HEK293 (cell line): ENCODE results near the gene TMCO1.

Experiments used
- CTCF ChIA-PET: fragments of 350-600 bp; formaldehyde crosslinking; extraction: SDS; loops from one replicate; lab custom pipeline; 2021; ENCODE audit warnings: antibody characterized with exemption; lab: Yijun Ruan, JAX
- POLR2A ChIA-PET: fragments of 300-600 bp; formaldehyde crosslinking; extraction: SDS; loops from one replicate; lab custom pipeline; 2020; ENCODE audit warnings: antibody characterized with exemption, inconsistent platforms; lab: Yijun Ruan, JAX
- H3K27ac ChIP-seq: fragments of 200-500 bp; sonication (Bioruptor generic); 2 replicates; pipeline ENCODE4 v1.5.1; 2014; ENCODE audit warnings: low read depth, low read length, control low read depth, inconsistent platforms; ENCODE audit errors: extremely low read depth
- H3K36me3 ChIP-seq, 2 experiments: fragments of 200-500 bp in 1 of 2; sonication (Bioruptor generic) in 1 of 2; 1 replicate in 1 of 2; 2 replicates in 1 of 2; pipeline ENCODE4 v1.5.1; 2014 to 2017; ENCODE audit warnings: inconsistent platforms in 2 of 2, low read length in 2 of 2; ENCODE audit not compliant: control insufficient read depth in 2 of 2, insufficient read depth in 1 of 2
- H3K4me1 ChIP-seq: fragments of 200-500 bp; sonication (Bioruptor generic); 2 replicates; pipeline ENCODE4 v1.5.1; 2014; ENCODE audit warnings: mild to moderate bottlenecking, low read length, inconsistent platforms; ENCODE audit not compliant: control insufficient read depth, insufficient read depth
- H3K4me3 ChIP-seq: 2 replicates; pipeline ENCODE4 v1.5.1; 2011; ENCODE audit warnings: low read depth, mild to moderate bottlenecking, control low read depth, low read length, moderate library complexity
- H3K9me3 ChIP-seq: fragments of 200-500 bp; sonication (Bioruptor generic); 2 replicates; pipeline ENCODE4 v1.5.1; 2014; ENCODE audit warnings: low read depth, low read length, inconsistent platforms; ENCODE audit not compliant: control insufficient read depth, insufficient read depth
- GFI1B ChIP-seq: fragments of 450-650 bp; formaldehyde crosslinking; IDR thresholded peaks from 2 replicates; pipeline ENCODE4 v1.5.1; 2016; ENCODE audit warnings: missing biosample characterization, missing genetic modification characterization
- MYNN ChIP-seq: fragments of 450-650 bp; formaldehyde crosslinking; IDR thresholded peaks from 2 replicates; pipeline ENCODE4 v1.5.1; 2016; ENCODE audit warnings: missing biosample characterization, missing genetic modification characterization, borderline replicate concordance
- ZBTB21 ChIP-seq: fragments of 450-650 bp; formaldehyde crosslinking; IDR thresholded peaks from 2 replicates; pipeline ENCODE4 v1.5.1; 2017; ENCODE audit warnings: missing biosample characterization, missing genetic modification characterization
- ZFP3 ChIP-seq: fragments of 450-650 bp; formaldehyde crosslinking; IDR thresholded peaks from 2 replicates; pipeline ENCODE4 v1.5.1; 2016; ENCODE audit warnings: low read depth, missing biosample characterization, missing genetic modification characterization
- ZFP69B ChIP-seq: fragments of 450-650 bp; formaldehyde crosslinking; IDR thresholded peaks from 2 replicates; pipeline ENCODE4 v1.5.1; 2016; ENCODE audit warnings: missing biosample characterization, missing genetic modification characterization
- ZIC2 ChIP-seq: fragments of 450-650 bp; formaldehyde crosslinking; IDR thresholded peaks from 2 replicates; pipeline ENCODE4 v1.5.1; 2016; ENCODE audit warnings: missing biosample characterization, missing genetic modification characterization
- ZNF10 ChIP-seq: fragments of 450-650 bp; formaldehyde crosslinking; IDR thresholded peaks from 2 replicates; pipeline ENCODE4 v1.5.1; 2017; ENCODE audit warnings: missing biosample characterization, missing genetic modification characterization
- ZNF16 ChIP-seq: fragments of 450-650 bp; formaldehyde crosslinking; IDR thresholded peaks from 2 replicates; pipeline ENCODE4 v1.5.1; 2016; ENCODE audit warnings: low read depth, missing biosample characterization, missing genetic modification characterization
- ZNF2 ChIP-seq: fragments of 450-650 bp; formaldehyde crosslinking; IDR thresholded peaks from 2 replicates; pipeline ENCODE4 v1.5.1; 2016; ENCODE audit warnings: missing biosample characterization, missing genetic modification characterization
- ZNF221 ChIP-seq: fragments of 450-650 bp; formaldehyde crosslinking; IDR thresholded peaks from 2 replicates; pipeline ENCODE4 v1.5.1; 2017; ENCODE audit warnings: missing biosample characterization, missing genetic modification characterization, borderline replicate concordance
- ZNF23 ChIP-seq: fragments of 450-650 bp; formaldehyde crosslinking; IDR thresholded peaks from 2 replicates; pipeline ENCODE4 v1.5.1; 2016; ENCODE audit warnings: missing biosample characterization, missing genetic modification characterization, borderline replicate concordance
- ZNF24 ChIP-seq: fragments of 450-650 bp; formaldehyde crosslinking; IDR thresholded peaks from 2 replicates; pipeline ENCODE4 v1.5.1; 2016; ENCODE audit warnings: missing biosample characterization, missing genetic modification characterization
- ZNF394 ChIP-seq: fragments of 450-650 bp; formaldehyde crosslinking; IDR thresholded peaks from 2 replicates; pipeline ENCODE4 v1.5.1; 2016; ENCODE audit warnings: missing biosample characterization, missing genetic modification characterization, mild to moderate bottlenecking, moderate library complexity, borderline replicate concordance
- ZNF404 ChIP-seq: fragments of 450-650 bp; formaldehyde crosslinking; IDR thresholded peaks from 2 replicates; pipeline ENCODE4 v1.5.1; 2017; ENCODE audit warnings: missing biosample characterization, missing genetic modification characterization
- ZNF416 ChIP-seq: fragments of 450-650 bp; formaldehyde crosslinking; IDR thresholded peaks from 2 replicates; pipeline ENCODE4 v1.5.1; 2016; ENCODE audit warnings: missing biosample characterization, missing genetic modification characterization
- ZNF510 ChIP-seq: fragments of 450-650 bp; formaldehyde crosslinking; IDR thresholded peaks from 2 replicates; pipeline ENCODE4 v1.5.1; 2018; ENCODE audit warnings: mild to moderate bottlenecking, missing genetic modification characterization, missing biosample characterization; ENCODE audit not compliant: insufficient replicate concordance
- ZNF544 ChIP-seq: fragments of 450-650 bp; formaldehyde crosslinking; IDR thresholded peaks from 2 replicates; pipeline ENCODE4 v1.5.0; 2017; ENCODE audit warnings: missing biosample characterization, missing genetic modification characterization
- ZNF558 ChIP-seq: fragments of 450-650 bp; formaldehyde crosslinking; IDR thresholded peaks from 2 replicates; pipeline ENCODE4 v1.5.1; 2016; ENCODE audit warnings: missing biosample characterization, missing genetic modification characterization
- ZNF600 ChIP-seq: fragments of 450-650 bp; formaldehyde crosslinking; IDR thresholded peaks from 2 replicates; pipeline ENCODE4 v1.5.1; 2016; ENCODE audit warnings: missing biosample characterization, missing genetic modification characterization
- ZNF677 ChIP-seq: fragments of 450-650 bp; IDR thresholded peaks from 2 replicates; pipeline ENCODE4 v1.5.0; 2018; ENCODE audit warnings: missing biosample characterization, mild to moderate bottlenecking, missing genetic modification characterization, moderate library complexity
- ZNF701 ChIP-seq: fragments of 450-650 bp; formaldehyde crosslinking; IDR thresholded peaks from 2 replicates; pipeline ENCODE4 v1.5.1; 2016; ENCODE audit warnings: missing biosample characterization, missing genetic modification characterization
- ZNF776 ChIP-seq: fragments of 450-650 bp; formaldehyde crosslinking; IDR thresholded peaks from 2 replicates; pipeline ENCODE4 v1.5.0; 2017; ENCODE audit warnings: missing biosample characterization, missing genetic modification characterization, borderline replicate concordance
- ZXDB ChIP-seq: fragments of 450-650 bp; formaldehyde crosslinking; IDR thresholded peaks from 2 replicates; pipeline ENCODE4 v1.5.1; 2016; ENCODE audit warnings: missing biosample characterization, missing genetic modification characterization
- TF ChIP-seq, protein P1 (sequence below): fragments of 450-650 bp; formaldehyde crosslinking; IDR thresholded peaks from 2 replicates; pipeline ENCODE4 v1.5.1; 2016; ENCODE audit warnings: missing biosample characterization, missing genetic modification characterization
- TF ChIP-seq, protein P2 (sequence below): fragments of 450-650 bp; formaldehyde crosslinking; optimal IDR thresholded peaks from 2 replicates; pipeline ENCODE3; 2016; ENCODE audit warnings: missing biosample characterization, mild to moderate bottlenecking, missing genetic modification characterization
- TF ChIP-seq, protein P3 (sequence below): fragments of 450-650 bp; formaldehyde crosslinking; IDR thresholded peaks from 2 replicates; pipeline ENCODE4 v1.5.1; 2016; ENCODE audit warnings: missing biosample characterization, missing genetic modification characterization

The TMCO1 gene

DNA sequence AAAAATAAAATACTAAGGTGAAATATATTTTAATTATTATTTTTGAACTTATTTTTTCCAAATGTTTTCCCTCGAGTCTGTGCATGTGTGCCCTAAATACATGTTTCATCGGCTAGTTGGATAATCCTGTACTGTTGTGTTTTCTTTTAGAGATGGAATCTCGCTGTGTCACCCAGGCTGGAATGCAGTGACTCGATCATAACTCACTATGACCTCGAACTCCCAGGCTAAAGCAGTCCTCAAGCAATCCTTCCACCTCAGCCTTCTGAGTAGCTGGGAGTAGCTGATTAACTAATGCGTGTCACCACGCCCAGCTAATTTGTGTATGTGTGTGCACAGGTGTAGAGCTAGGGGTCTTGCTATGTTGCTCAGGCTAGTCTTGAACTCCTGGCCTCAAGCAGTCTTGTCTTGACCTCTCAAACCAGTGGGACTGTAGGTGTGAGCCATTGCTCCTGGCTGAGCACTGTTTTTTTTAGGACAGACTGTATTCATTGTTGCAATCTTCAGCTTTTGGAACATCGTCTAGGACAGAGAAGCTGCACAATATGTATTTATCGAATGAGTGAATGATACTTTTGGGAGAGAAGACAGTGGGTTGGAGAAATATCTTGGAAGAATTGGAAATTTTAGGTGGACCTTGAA lies 4.8 kb upstream of the TMCO1 start:
- H3K4me3 ChIP-seq: no peak overlapping the region
- no peaks in the 10 kb centered on the region for H3K4me1 ChIP-seq
- no peak overlapping the region for H3K27ac ChIP-seq
- TF ChIP-seq ZNF776 (tag by site-specific recombination) (no peak), ZNF394 (tag by site-specific recombination) (peak; percentile 71; the same call in 1 of the 2 replicates)
- H3K36me3 ChIP-seq: peaks cover 0 to 14% of the 10 kb centered on the region in 2 experiments; a peak in 2 of 3 replicates
- H3K9me3 ChIP-seq: no peaks in the 10 kb centered on the region
- ChIA-PET POLR2A (no interaction called here), CTCF (interaction anchor here (0.6 to 0.9 kb wide), 2 partner anchors 154 to 450 kb away, joined by 3 read pairs; no protein-coding TSS in a partner anchor)

DNA sequence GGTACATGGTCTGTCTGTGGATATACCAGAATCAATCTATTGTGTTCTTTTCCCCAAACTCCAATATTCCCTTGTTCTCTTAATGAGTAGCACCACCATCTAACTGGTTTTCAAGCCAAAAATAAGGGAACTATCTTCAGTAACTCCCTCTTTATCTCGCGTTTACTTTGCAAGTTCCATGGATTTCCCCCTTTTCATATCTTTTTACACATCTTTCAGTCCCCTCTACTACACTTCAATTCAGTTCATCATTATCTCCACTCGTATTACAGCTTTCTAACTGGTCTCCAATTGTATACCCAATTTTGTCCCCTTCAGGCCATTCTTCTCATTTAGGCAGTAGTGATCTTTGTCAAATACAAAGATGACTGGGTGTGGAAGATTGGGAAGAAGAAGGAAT lies 4.1 kb upstream of the TMCO1 start:
- TF ChIP-seq ZNF2 (tag by site-specific recombination): no peak
- no peak for TF ChIP-seq ZIC2 (tag by site-specific recombination)
- no peak overlapping the region for H3K4me3 ChIP-seq
- ChIA-PET CTCF (interaction anchor here (0.9 kb wide), 1 partner anchor 155 kb away, joined by 3 read pairs; no protein-coding TSS in a partner anchor), POLR2A (no interaction called here)
- no peaks in the 10 kb centered on the region for H3K4me1 ChIP-seq
- H3K9me3 ChIP-seq: no peaks in the 10 kb centered on the region
- H3K36me3 ChIP-seq: peaks cover under 1 to 15% of the 10 kb centered on the region in 2 experiments; a peak in 2 of 3 replicates
- no peak overlapping the region for H3K27ac ChIP-seq

DNA sequence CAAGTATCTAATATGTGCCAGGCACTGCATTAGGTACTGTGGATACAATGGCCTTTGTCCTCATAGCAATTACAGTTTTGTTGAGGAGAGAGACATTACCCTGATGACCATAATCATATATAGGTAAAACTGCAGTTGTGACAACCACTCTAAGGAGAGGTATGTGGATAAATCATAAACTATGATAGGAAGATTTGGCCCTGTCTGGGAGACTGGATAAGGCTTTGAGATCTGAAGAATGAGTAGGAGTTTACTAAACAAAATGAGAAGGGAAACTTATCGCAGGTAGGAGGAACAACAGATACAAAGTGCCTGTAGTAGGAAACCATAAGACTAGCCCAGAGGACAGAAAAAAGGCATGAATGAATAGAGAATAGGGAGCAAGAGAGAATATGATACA lies 4.4 kb downstream of the TMCO1 start:
- H3K27ac ChIP-seq: no peak overlapping the region
- no peak overlapping the region for H3K4me3 ChIP-seq
- no peaks in the 10 kb centered on the region for H3K9me3 ChIP-seq
- H3K4me1 ChIP-seq: no peaks in the 10 kb centered on the region
- ChIA-PET POLR2A (no interaction called here), CTCF (no interaction called here)
- H3K36me3 ChIP-seq: peaks cover 22 to 51% of the 10 kb centered on the region in 2 experiments
- no peak for TF ChIP-seq ZNF404 (tag by site-specific recombination)
- TF ChIP-seq ZNF10 (tag by site-specific recombination): no peak
- TF ChIP-seq ZFP3 (tag by site-specific recombination): no peak
- TF ChIP-seq ZNF701 (tag by site-specific recombination): no peak
- no peak for TF ChIP-seq GFI1B (tag by site-specific recombination)
- no peak for TF ChIP-seq ZNF16 (tag by site-specific recombination)
- no peak for TF ChIP-seq ZNF677 (tag by site-specific recombination)
- no peak for TF ChIP-seq ZNF24 (tag by site-specific recombination)

DNA sequence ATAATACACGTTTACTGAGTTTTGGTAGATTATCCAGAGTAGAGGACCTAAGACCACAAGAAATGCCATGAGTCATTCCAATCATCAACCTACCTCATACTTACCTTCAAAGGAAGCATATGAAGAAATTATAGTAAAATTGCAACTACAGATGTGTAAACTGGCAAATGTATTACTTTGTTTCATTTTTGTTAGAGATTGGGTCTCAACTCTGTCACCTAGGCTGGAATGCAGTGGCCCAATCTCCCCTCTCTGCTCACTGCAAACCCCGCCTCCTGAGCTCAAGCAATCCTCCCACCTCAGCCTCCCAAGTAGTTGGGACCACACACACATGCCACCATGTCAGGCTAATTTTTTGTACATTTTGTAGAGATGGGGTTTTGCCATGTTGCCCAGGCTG lies 5.2 kb downstream of the TMCO1 start:
- Histone ChIP-seq H3K27ac (no peak overlapping the region), H3K36me3 (peaks cover 29 to 58% of the 10 kb centered on the region in 2 experiments), H3K4me3 (no peak overlapping the region), H3K4me1 (no peaks in the 10 kb centered on the region), H3K9me3 (no peaks in the 10 kb centered on the region)
- ChIA-PET POLR2A (no interaction called here), CTCF (no interaction called here)
- TF ChIP-seq ZBTB21 (no peak), ZXDB (tag by site-specific recombination) (no peak), ZNF558 (tag by site-specific recombination) (no peak), ZNF221 (no peak), ZNF600 (tag by site-specific recombination) (no peak), ZNF510 (tag by site-specific recombination) (no peak), ZNF544 (tag by site-specific recombination) (no peak), MYNN (no peak), ZNF23 (tag by site-specific recombination) (no peak), ZNF416 (tag by site-specific recombination) (no peak), ZFP69B (tag by site-specific recombination) (no peak)
- TF ChIP-seq, protein P1, sequence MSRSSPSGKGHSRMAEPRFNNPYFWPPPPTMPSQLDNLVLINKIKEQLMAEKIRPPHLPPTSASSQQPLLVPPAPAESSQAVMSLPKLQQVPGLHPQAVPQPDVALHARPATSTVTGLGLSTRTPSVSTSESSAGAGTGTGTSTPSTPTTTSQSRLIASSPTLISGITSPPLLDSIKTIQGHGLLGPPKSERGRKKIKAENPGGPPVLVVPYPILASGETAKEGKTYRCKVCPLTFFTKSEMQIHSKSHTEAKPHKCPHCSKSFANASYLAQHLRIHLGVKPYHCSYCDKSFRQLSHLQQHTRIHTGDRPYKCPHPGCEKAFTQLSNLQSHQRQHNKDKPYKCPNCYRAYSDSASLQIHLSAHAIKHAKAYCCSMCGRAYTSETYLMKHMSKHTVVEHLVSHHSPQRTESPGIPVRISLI (tag by site-specific recombination): no peak
- TF ChIP-seq, protein P2, sequence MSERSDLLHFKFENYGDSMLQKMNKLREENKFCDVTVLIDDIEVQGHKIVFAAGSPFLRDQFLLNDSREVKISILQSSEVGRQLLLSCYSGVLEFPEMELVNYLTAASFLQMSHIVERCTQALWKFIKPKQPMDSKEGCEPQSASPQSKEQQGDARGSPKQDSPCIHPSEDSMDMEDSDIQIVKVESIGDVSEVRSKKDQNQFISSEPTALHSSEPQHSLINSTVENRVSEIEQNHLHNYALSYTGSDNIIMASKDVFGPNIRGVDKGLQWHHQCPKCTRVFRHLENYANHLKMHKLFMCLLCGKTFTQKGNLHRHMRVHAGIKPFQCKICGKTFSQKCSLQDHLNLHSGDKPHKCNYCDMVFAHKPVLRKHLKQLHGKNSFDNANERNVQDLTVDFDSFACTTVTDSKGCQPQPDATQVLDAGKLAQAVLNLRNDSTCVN (tag by site-specific recombination): no peak
- TF ChIP-seq, protein P3, sequence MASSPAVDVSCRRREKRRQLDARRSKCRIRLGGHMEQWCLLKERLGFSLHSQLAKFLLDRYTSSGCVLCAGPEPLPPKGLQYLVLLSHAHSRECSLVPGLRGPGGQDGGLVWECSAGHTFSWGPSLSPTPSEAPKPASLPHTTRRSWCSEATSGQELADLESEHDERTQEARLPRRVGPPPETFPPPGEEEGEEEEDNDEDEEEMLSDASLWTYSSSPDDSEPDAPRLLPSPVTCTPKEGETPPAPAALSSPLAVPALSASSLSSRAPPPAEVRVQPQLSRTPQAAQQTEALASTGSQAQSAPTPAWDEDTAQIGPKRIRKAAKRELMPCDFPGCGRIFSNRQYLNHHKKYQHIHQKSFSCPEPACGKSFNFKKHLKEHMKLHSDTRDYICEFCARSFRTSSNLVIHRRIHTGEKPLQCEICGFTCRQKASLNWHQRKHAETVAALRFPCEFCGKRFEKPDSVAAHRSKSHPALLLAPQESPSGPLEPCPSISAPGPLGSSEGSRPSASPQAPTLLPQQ: no peak
